ENCODE data around the gene TRAF3IP1.

The TRAF3IP1 gene

DNA sequence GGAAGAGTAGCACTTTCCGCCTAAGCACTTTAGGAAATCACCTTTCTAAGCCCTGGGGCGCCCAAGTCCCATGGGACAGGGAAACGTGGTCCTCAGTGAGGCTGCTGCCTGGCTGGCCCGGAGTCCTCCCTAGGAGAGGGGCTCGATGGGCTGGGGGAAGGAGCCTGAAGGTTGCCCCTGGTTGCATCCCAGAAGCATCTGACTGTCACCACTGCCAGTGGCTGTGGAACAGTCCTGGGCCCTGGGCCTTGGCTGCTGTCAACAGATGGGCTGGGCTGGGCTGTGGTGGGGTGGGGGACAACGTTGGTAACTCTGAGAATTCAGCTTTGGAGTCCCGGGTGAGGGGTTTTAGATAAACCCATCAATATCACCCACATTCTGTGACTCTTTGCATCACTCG, 128.9 kb downstream of the TRAF3IP1 start:
- no peak for DNase-seq (ENCODE audit: low read depth)

DNA sequence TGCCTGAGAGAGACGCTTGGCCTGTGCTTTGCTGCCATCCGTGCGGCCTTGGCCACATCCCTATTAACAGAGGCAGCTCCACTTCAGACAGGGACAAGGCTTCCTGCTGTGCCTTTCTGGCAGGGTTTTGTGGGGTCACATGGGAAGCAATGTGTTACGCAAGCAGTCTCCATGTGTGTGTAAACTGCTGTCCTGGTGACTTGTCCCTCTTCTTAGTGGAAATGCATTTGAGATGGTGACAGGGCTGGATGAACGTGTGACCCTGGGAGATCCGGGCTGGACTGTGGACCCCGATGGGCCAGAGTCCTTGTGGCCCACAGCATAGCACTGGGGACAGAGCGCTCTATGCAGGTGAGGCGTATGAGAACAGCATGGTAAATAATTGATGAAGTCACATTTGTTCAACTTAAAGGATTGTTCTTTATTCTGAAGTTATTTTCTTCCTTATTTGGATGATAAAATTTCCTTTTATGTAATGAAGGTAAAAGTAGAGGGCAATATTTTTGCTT, 129.6 kb downstream of the TRAF3IP1 start:
- no peak for DNase-seq (ENCODE audit: low read depth)

DNA sequence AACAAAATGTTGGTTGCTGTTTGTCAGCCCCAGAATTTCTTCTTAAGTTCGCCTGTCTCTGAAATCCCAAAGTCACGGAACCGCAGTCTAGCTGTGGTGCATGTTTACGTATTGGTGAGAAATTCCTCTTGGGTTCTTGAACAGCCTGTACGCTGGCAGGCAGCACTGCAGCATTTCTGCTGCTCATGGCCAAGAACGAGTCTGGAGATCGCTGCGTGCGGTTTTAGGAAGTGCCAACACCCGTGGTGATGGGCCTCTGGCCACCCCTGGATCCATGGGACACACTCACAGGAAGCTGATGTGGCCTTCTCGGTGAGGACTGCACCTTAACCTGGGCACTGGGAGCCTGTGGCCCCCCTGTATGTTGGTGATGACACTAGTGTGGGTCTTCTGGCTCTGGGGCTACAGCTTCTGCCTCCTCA, 130.1 kb downstream of the TRAF3IP1 start:
- no peak for DNase-seq (ENCODE audit: low read depth)
